Stimulated activated CD4-positive, alpha-beta T cell treated with anti-CD3 and anti-CD28 coated beads, Interleukin-4, amount 100 ng/mL, for 1 hour (primary cell): ENCODE data around the gene INPP5A.

Source experiments
- DNase-seq: peaks from one replicate; pipeline ENCODE4 v3.0.0-alpha.2; 2020

The INPP5A gene

DNA sequence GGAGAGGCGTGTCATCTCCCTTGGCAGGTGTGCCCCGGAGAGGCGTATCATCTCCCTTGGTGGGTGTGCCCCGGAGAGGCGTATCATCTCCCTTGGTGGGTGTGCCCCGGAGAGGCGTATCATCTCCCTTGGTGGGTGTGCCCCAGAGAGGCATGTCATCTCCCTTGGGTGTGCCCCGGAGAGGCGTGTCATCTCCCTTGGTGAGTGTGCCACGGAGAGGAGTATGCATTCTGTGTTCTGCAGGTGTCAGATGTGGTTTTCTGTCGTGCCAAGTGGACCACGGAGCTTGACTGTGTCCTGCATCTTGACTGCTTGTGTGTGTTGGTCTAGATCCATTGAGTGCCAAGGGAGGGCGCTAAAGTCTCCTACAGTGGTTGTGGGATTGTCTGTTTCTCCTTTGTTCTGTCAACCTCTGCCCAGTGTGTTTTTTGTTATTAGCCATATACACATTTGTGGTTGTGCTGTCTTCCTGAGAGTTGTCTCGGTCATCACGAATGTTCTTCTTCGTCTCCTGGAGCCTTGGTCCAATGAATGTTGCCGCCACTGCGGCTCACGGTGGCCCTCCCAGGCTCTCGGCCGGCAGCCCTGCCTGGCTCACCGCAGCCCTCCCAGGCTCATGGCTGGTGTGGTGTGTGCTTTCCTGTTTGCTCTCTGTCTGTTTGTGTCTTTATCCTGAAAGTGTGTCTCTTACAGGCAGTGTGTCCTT is 96.8 kb downstream of the INPP5A start:
- no peak for DNase-seq

GRCh38 chr10:132634947-132635271 is 97.3 kb downstream of the INPP5A start:
- no peak for DNase-seq

DNA sequence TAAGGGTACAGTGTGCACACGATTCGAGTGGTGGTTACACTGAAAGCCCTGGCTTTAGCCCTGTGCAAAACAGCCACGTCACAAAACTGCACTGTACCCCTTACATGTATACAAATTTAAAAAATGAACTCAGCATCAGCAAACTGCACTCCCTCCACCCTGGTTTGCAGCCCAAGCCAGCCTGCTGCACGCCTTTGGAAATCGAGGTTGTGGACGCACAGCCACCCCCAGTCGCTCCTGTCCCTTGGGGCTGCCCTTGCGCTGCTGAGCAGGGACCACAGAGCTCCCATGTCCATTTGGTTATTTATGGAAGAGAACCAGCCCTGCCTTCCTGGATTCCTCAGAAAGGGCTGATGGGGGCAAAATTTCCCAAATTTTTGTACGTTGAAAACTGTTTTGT is 98.8 kb downstream of the INPP5A start:
- DNase-seq: no peak

DNA sequence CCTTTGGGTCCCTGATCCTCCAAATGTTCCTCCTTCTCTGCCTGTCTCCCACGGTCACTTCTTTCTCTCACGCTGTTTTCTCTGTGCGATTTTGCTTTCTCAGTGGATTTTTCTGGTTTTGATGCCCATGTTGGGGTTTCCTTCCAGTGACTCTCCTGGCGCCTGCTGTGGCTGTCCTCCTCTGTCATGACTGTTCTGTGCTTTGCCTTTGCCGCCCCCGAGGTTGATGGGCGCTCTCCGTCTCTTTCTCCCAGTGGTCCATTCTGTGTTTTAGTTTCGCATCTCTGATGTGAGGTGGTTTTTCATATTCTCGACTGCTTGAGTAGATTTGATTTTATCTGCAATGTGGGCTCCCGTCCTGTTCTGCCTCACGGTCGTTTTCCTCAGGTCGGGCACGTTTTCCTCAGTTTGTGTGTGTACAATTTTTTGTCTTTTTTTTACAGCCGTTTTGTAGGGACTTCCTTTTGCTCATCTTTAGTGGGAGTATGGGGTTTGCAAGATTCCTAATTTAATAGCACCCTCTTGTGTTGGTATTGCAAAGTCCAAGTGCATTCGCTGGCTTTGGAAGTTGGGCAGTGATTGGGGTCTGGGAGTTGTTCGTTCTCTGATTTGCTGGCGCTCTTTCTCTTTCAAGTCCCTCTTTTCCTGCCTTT is 100.0 kb downstream of the INPP5A start:
- no peak for DNase-seq

- DNase-seq: no peak
Observed at GRCh38 chr10:132638130-132638515, 100.5 kb downstream of the INPP5A start.

DNA sequence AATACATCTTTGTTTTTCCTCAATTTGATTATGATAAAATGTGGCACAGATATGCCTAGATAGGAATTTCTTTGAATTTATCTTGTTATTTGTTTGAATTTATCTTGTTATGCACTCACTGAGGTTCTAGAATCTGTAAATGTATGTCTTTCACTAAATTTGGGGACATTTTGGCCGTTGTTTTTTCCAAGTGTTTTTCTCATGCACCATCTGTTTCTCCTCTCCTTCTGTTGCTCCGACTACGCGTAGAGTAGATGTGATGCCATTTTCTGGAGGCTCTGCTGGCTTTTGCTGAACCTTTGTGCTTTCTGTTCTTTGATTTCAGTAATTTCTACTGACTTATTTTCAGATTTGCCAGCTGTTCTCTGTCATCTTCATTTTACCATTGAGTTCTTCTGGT is 101.9 kb downstream of the INPP5A start:
- no peak for DNase-seq

- DNase-seq: no peak
Observed at GRCh38 chr10:132640326-132641125, 102.9 kb downstream of the INPP5A start.

DNA sequence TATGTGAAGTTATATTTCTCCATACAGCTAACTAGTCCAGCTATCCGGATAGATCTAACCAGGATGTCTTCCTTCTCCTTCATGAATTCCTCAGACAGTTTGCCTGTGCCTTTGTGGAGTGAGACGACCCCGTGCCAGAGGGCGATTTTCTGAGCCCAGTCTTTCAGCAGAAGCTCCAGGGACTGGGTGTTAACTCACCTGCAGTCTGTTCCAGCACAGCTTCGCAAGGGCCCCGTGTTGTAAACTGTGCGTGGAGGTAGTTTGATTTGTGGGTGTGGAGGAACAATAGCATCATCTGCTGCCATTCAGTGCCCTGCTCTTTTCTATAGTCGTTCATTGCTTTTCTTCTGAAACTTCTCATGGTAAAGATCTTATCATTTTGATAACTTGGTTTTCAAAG is 103.8 kb downstream of the INPP5A start:
- DNase-seq: no peak

GRCh38 chr10:132641966-132642731 is 104.6 kb downstream of the INPP5A start:
- no peak for DNase-seq

- DNase-seq: no peak
Observed at GRCh38 chr10:132642732-132643008, 105.1 kb downstream of the INPP5A start.

GRCh38 chr10:132643709-132644526 is 106.3 kb downstream of the INPP5A start:
- no peak for DNase-seq

GRCh38 chr10:132644527-132645246 is 107.1 kb downstream of the INPP5A start:
- no peak for DNase-seq

- DNase-seq: no peak
Observed at GRCh38 chr10:132645247-132645530, 107.6 kb downstream of the INPP5A start.

DNA sequence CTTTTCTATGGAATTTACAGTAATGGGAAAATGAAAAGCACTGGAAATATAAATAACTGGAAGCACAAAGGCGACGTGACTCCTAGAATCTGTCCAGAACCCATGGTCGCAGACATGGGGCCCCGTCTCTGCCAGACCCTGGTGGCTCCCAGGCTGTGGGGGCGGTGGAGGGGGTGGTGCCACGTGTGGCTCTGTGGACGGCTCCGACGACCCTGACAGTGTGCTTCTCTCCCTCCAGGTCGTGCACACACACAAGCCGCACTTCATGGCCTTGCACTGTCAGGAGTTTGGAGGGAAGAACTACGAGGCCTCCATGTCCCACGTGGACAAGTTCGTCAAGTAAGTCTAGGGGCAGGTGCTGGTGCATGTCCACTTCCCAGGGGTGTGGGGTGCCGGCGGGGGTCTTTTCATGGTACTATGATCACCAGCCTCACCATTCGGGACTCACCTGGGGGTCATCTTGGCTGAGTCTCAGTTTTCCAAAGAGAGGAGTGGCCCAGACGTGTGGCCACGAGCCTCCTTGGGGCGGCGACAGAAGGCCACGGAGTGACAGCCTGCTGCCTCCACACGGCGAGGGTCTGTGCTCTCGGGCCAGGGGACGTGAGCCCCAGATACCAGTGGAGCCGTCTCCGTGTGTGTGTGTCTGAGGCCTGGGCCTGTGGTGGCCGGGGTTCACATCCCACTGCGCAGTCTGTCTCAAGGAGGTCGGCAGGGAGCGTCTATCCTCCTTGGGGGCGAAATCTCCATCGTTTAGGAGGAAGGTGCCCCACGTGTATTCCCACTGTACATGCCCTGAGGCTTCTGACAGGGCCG is 108.2 kb downstream of the INPP5A start:
- DNase-seq: no peak

DNA sequence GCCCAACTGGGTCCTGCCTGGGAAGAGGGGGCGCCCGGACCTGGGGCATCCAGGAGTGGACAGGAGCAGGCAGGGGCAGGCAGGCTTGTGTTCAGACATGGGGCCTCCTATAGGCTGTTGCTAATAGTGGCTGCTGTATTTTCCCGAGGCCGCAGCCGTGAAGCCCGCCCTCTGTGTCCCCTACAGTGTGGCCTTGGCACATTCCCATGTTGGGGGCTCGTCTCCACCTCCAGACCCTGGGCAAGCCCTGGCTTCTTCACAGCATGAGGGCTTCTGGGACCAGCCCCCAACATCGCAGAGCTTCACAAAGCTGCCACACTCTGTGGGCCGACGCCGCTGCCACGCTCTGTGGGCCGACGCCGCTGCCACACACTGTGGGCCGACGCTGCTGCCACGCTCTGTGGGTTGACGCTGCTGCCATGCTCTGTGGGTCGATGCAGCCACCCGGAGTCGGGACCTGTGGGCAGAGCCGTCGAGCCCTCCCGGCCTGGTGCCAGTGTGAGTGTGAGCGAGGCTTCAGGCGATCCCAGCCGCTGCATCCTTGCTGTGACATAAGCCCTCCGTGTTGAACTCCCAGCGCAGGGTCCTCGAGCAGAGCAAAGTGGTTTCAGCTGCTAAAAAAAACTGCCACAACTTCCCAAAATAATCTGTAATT is 109.0 kb downstream of the INPP5A start:
- no peak for DNase-seq

GRCh38 chr10:132647424-132647823 is 109.8 kb downstream of the INPP5A start:
- DNase-seq: no peak

GRCh38 chr10:132648072-132648850 is 110.7 kb downstream of the INPP5A start:
- no peak for DNase-seq

DNA sequence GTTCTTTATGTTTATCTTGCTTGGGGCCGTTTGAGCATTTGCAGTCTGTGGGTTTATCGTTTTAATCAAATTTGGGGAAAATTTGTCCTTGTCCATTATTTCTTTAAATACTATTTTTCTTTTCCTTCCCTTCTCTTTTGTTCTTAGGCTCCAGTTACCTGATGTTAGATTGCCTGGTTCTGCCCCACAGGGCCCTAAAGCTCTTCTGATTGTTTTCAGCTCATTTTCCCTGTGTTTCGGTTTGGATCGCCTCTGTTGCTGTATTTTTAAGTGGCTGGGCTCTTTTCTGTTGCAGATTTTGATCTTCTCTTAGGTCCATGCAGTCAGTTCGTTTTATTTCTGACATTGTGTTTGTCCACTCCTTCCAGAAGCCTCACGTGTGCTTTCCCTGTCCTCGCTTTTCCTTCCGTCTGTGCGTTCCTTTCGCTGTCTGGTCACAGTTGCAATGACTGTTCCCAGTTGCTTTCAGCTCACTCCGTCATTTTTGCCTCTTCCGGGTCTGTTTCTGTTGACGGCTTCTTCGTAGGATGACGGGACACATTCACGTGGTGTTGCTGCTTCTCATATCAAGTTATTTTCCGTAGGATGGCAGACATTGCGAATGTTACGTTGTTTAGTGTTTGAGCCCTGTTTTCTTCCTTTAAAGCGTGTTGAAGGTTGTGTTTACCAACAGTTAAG is 111.4 kb downstream of the INPP5A start:
- DNase-seq: no peak

DNA sequence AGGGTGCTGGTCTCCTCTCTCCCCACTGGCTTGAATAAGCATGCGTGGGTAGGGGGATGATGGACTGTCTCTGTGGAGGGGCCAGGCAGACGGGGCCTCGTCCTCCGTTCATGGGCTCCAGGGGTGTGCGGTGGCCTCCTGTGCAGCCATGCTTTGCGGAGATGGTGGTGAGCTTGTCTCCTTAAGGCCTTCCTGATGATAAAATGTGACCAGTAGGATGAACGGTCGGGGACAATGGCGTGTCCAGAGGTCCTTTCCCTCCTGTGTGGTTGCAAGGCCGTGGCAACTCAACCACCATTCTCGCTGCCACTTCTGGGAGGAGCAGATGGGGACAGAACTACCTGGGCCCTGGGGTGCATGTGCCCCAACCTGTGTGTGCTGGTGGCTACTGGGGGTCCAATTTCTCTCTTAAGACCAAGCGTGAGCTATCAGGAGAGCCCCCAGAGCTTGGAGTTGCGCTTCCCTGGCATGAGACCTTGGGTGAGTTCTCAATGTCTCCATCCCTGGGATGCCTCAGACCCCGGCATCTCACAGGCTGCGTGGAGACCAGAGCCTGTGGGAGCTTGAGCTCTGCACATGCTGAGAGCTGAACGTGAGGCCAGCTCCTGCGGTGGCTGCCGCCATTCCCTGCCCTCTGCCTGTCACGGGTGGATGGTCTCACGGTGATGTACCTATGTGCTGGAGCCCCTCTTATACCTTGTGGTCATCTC is 112.2 kb downstream of the INPP5A start:
- no peak for DNase-seq
